GM18505 (cell line): ENCODE results near the gene GID8.
A peak's percentile ranks its signal among the peaks of the same experiment; 100 is the strongest.

Source experiments
- ATAC-seq: cut with Tn5 transposase; IDR thresholded peaks from one replicate; pipeline ENCODE4 v1.9.1; 2021; ENCODE audit not compliant: unreplicated experiment
- POLR2A ChIP-seq: IDR thresholded peaks from 4 replicates; pipeline ENCODE4 v1.6.1; 2011; ENCODE audit warnings: borderline replicate concordance; ENCODE audit not compliant: insufficient read depth, insufficient read length; ENCODE audit errors: extremely low read depth

GID8 gene

DNA sequence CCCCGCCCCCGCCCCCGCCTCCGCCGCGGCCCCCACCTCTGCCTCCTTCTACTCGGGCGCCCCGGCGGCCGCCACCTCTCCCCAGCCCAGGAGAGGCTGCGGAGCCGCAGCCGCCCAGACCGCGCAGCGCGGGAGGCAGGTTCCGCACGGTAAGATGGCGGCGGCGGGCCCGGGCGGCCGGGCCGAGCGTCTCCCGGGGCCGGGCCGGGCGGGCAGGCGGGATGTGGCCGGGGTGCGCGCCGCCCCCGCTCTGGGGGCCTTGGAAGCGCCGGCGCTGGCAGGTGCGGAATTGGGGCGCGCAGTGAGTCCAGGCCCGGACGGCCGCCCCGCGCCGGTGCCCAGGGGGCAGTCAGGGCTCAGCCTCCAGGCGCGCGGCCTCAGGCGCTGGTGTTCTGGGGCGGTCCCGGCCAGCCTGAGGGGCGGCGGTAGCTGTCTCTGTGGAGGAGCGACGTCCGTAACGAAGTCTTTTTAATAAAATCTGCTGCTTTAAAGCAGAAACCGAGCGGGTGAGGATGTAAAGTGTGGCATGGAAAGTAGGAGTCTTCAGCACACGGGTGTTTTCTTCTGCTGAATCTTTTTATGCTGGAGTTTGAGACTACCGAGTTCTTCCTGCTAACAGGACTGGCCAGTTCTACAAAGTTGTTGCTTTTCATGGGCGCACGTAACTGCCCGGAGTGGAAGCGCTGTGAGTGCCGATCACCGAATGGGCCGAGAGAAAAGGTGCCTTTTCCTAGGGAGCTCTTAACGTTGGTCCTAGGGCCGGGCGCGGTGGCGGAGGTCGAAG, at the start of gene GID8:
Gene GID8, plus strand, starts transcription at position 43 of the 784 bp plus-strand sequence. CDS start 3,356 bp downstream, outside the sequence.
- TF ChIP-seq POLR2A, result no peak
- ATAC-seq, result peak; percentile 46

DNA sequence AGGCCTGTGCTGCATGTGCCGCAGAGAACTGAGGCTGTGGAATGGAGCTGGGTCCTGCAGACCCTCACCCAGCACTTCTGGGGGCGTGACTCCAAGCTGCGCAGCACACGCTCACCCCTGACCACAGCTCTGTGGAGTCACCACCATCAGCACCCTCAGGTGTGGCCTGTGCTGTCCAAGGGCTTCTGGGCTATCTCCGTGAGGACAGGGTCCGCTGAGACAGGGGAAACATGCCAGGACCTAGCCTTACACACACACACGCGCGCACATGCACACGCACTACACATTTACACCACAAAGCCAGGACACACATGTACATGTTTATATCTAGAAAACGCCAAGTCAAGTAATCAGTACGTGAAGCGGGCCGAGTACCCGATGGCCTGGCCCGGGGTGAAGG, 49.5 kb upstream of the GID8 start:
- ATAC-seq, result no peak
- no peak for TF ChIP-seq POLR2A

DNA sequence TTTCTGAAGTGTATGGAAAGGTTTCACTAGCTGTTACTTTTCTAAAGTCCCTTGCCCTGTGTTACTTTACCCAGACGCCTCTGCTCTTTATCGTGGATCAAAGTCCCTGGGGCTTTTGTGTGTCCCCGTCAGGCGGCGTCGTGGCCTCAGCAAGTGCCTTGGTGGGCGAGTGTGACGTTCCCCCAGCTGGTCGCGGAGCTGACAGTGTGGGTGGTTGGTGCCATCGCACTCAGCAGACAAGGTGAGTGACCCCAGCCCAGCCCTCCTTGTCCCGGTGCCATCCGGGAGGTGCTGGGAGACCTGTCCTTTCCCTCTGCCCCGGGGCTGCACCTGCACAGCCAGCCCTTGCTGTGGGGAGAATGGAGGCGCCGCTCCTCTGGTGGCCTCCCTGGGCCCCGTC, 49.0 kb upstream of the GID8 start:
- no peak for TF ChIP-seq POLR2A
- ATAC-seq, result no peak

GRCh38 chr20:62889411-62889810, 48.5 kb upstream of the GID8 start:
- no peak for ATAC-seq
- TF ChIP-seq POLR2A, result no peak

- no peak for ATAC-seq
- no peak for TF ChIP-seq POLR2A
These were observed 48.1 kb upstream of the GID8 start for GRCh38 chr20:62889871-62890270.

GRCh38 chr20:62890444-62890843, 47.5 kb upstream of the GID8 start:
- TF ChIP-seq POLR2A, result no peak
- no peak for ATAC-seq

DNA sequence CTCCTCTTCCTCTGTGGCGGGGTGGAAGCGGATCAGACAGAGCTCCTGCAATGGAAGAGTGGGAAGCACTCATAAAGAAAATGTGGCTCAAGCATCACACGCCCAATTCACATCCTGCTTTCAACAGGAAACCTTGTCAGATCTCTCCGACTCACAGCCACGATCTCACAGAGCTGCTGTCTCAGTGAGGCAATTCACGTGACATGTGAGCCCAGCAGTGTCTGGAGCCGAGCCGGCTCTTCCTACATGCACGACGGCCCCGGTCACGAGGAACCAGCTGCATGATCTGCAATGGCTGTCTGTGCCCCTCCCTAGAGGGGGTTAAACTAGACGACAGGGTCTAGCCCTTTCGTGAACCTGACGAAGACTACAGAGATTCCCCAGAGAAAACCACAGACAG, 46.8 kb upstream of the GID8 start:
- ATAC-seq, result no peak

DNA sequence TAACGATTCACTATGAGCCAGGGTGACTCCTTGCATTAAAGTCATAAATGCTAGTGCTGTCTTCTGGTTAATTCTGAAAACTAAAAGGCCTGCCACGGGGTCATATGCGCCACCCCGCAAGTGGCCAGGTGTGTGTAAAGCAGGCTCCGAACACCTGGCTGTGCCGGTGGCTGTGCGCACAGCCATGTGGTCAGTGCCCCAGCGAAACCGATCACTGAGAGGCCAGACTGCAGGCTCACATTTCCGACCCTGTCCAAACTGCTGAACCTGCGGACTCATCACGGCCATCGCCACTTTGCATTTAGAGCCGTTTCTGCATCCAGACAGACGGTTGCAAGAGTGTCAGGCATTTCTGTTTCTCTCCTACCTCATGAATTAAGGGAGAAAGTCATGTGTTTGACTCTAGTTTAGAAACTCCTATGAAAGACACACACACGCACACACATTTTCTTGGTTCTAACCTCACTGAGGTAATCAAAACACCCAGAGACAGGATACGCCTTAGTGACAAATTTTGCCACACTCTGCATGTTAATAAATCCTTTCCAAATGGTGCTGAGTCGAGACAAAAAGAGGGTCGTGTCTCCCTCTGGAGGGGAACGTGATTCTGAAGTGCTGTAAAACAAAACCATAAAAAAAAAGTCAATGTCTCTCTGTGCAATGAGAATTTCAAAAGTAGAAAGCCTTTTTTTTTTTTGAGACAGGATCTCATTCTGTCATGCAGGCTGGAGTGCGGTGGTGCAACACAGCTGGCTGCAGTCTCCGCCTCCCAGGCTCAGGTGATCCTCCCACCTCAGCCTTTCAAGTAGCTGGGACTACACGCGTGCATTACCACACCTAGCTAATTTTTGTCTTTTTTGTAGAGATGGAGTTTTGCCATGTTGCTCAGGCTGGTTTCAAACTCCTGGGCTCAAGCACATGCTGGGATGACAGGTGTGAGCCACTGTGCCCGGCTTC, 45.3 kb upstream of the GID8 start:
- ATAC-seq, result no peak
- no peak for TF ChIP-seq POLR2A

More for the DNA sequence above, 46.8 kb upstream of the GID8 start:
- TF ChIP-seq POLR2A, result no peak

DNA sequence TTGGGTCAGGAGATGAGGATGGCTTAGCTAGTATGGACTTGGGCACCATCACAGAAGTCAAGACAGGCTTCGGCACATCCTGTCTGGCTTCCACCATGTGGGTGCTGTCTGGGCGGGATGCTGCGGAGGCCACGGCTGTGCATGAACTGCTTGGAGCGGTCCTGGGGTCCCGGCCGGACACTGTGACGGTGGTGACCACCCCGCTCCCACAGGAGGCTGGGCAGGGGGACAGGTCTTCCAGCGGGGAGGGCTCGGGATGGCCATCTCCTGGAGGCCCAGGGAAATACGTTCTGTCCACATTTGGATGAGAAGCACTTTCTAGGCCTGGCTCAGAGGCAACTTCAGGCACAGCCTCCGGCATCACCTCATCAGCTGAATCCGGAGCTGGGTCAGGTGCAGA, 44.2 kb upstream of the GID8 start:
- no peak for ATAC-seq
- TF ChIP-seq POLR2A, result no peak

GRCh38 chr20:62894261-62894660, 43.7 kb upstream of the GID8 start:
- ATAC-seq, result no peak
- TF ChIP-seq POLR2A, result no peak

GRCh38 chr20:62895539-62895938, 42.4 kb upstream of the GID8 start:
- no peak for TF ChIP-seq POLR2A
- no peak for ATAC-seq

DNA sequence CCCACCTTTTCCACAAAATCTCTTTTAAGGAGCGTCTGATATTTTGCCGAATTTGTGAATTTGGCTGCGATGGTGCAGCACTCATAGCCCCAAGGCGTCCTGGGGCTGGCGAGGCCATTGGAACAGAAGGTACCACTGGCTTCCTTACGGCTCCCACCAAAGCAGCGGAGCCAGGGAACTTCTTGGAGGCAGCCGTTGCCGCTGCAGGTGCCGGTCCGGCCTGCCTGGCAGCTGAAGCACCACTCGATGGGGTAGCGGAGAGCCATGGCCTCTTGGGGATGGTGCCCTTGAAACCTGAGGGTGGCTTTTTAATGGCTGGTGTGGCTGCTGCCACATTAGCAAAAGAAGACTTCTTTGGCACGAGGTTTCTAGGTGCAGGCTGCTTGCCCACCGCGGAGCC, 41.4 kb upstream of the GID8 start:
- no peak for ATAC-seq
- no peak for TF ChIP-seq POLR2A

GRCh38 chr20:62897666-62898065, 40.3 kb upstream of the GID8 start:
- no peak for TF ChIP-seq POLR2A
- no peak for ATAC-seq
